Right lobe of liver (tissue), 4 donors: Measurements from ENCODE around the gene TRNAU1AP.

Source experiments
- POLR2A ChIP-seq: fragments of 450-650 bp; IDR thresholded peaks from one replicate; pipeline ENCODE4 v1.6.1; 2017; ENCODE audit warnings: antibody characterized with exemption, mild to moderate bottlenecking
- TF ChIP-seq, protein P1 (sequence below), 4 donors: fragments of 200-600 bp in 3 of 4; fragments of 450-650 bp in 1 of 4; IDR thresholded peaks; one replicate each; pipeline versions ENCODE4 v1.5.1 to v1.8.0; 2016 to 2022; ENCODE audit warnings: antibody characterized with exemption in 4 of 4, mild to moderate bottlenecking in 2 of 4
- donor health status: DM: no; HTN: no; CAD: no.
- donor health status: DM: no; HTN: no; CAD: no.
- donor health status: DM: no; HTN: yes; CAD: no.

DNA sequence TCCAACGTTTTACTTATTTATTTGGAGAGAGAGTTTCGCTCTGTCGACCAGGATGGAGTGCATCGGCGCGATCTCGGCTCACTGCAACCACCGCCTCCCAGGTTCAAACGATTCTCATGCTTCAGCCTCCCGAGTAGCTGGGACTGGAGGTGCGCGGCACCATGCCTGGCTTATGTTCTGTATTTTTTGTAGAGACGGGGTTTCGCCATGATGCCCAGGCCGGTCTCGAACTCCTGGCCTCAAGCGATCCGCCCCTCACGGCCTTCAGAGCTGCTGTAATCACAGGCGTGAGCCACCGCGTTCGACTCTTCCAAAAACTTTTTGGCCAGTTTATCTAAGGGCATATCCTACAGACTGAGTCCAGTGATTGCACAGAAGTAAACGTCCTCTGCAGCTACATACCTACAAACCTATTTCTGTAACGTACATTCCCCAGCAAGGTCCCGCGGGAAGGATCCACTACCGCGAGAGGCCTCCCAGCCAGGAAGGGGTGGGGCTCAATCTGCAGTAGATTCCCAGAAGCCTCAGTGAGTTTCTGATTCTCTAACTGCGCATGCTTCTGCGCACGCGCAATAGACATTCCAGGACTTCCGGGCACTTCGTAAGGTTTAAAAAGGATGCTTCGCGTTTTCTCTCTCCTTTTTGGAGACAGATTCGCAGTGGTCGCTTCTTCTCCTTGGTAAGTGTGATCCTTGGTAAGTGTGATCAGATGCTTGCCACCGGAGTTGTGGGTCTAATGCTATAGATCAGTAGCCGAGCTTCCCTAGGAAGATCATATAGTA is 47.3 kb upstream of the TRNAU1AP start, which contains the start of gene RCC1:
- TF ChIP-seq, protein P1, sequence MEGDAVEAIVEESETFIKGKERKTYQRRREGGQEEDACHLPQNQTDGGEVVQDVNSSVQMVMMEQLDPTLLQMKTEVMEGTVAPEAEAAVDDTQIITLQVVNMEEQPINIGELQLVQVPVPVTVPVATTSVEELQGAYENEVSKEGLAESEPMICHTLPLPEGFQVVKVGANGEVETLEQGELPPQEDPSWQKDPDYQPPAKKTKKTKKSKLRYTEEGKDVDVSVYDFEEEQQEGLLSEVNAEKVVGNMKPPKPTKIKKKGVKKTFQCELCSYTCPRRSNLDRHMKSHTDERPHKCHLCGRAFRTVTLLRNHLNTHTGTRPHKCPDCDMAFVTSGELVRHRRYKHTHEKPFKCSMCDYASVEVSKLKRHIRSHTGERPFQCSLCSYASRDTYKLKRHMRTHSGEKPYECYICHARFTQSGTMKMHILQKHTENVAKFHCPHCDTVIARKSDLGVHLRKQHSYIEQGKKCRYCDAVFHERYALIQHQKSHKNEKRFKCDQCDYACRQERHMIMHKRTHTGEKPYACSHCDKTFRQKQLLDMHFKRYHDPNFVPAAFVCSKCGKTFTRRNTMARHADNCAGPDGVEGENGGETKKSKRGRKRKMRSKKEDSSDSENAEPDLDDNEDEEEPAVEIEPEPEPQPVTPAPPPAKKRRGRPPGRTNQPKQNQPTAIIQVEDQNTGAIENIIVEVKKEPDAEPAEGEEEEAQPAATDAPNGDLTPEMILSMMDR (IDR thresholded peaks at IDR 0.05), result no peak
- TF ChIP-seq POLR2A, result peak; percentile 99
